SIG-M5 treated with dmso at 0.1 percent for 504 hours (cell line): ENCODE measurements around the gene MRPL1.
"Not testable (repeated sequence)": the region's sequence is repeated elsewhere in the genome, so short reads cannot be mapped to it uniquely, and the experiment has no call there.

Experiments used
- DNase-seq: peaks from one replicate; lab custom pipeline; 2025; ENCODE audit not compliant: unreplicated experiment; lab: John Stamatoyannopoulos, UW

MRPL1 gene

GRCh38 chr4:77849278-77849965 lies 13.2 kb upstream of the MRPL1 start:
- no peak for DNase-seq

GRCh38 chr4:77852892-77853495 lies 9.6 kb upstream of the MRPL1 start:
- DNase-seq: peak; percentile 60

GRCh38 chr4:77854431-77855111 lies 8.1 kb upstream of the MRPL1 start:
- no peak for DNase-seq

- no peak for DNase-seq
Measured at GRCh38 chr4:77856152-77856551, 6.5 kb upstream of the MRPL1 start.

- no peak for DNase-seq
Measured at GRCh38 chr4:77859256-77859655, 3.4 kb upstream of the MRPL1 start.

GRCh38 chr4:77861495-77861894 lies 1.1 kb upstream of the MRPL1 start:
- no peak for DNase-seq

- DNase-seq: not testable (repeated sequence)
Measured at GRCh38 chr4:77863341-77863740, 711 bp downstream of the MRPL1 start.

GRCh38 chr4:77865259-77865658 lies 2.6 kb downstream of the MRPL1 start:
- no peak for DNase-seq

GRCh38 chr4:77872723-77873445 lies 10.3 kb downstream of the MRPL1 start:
- DNase-seq: peak; percentile 38

GRCh38 chr4:77877167-77877566 lies 14.5 kb downstream of the MRPL1 start:
- DNase-seq: no peak

- no peak for DNase-seq
Measured at GRCh38 chr4:77877771-77878565, 15.3 kb downstream of the MRPL1 start.

GRCh38 chr4:77880784-77881183 lies 18.2 kb downstream of the MRPL1 start:
- DNase-seq: no peak

- DNase-seq: peak; percentile 19
Measured at GRCh38 chr4:77881460-77882295, 19.0 kb downstream of the MRPL1 start.

- peak; percentile 14 for DNase-seq
Measured at GRCh38 chr4:77893451-77893850, 30.8 kb downstream of the MRPL1 start.

- no peak for DNase-seq
Measured at GRCh38 chr4:77899607-77900006, 37.0 kb downstream of the MRPL1 start.

- DNase-seq: no peak
Measured at GRCh38 chr4:77903186-77903585, 40.6 kb downstream of the MRPL1 start.

- DNase-seq: no peak
Measured at GRCh38 chr4:77905651-77906263, 43.1 kb downstream of the MRPL1 start.

GRCh38 chr4:77910676-77911075 lies 48.0 kb downstream of the MRPL1 start:
- DNase-seq: no peak

GRCh38 chr4:77911091-77911490 lies 48.5 kb downstream of the MRPL1 start:
- peak; percentile 3 for DNase-seq
